IPS-18a (cell line): ENCODE results near the gene FASTKD3.

Source experiments
- H3K27ac ChIP-seq: one replicate; pipeline ENCODE4 v1.5.1; 2013; ENCODE audit warnings: low read length
- H3K27me3 ChIP-seq: one replicate; pipeline ENCODE4 v1.6.1; 2013; ENCODE audit warnings: mild to moderate bottlenecking, low read length; ENCODE audit not compliant: control insufficient read depth, insufficient read depth
- H3K36me3 ChIP-seq: one replicate; pipeline ENCODE4 v1.6.1; 2013; ENCODE audit warnings: low read depth, low read length; ENCODE audit not compliant: control insufficient read depth
- H3K4me1 ChIP-seq: one replicate; pipeline ENCODE4 v1.6.1; 2013; ENCODE audit warnings: low read depth, low read length; ENCODE audit not compliant: control insufficient read depth
- H3K4me3 ChIP-seq: one replicate; pipeline ENCODE4 v1.5.1; 2013; ENCODE audit warnings: low read length
- H3K9ac ChIP-seq: one replicate; pipeline ENCODE4 v1.6.1; 2013; ENCODE audit warnings: mild to moderate bottlenecking, low read length, moderate library complexity
- H3K9me3 ChIP-seq: one replicate; pipeline ENCODE4 v1.6.1; 2013; ENCODE audit warnings: low read depth, low read length; ENCODE audit not compliant: control insufficient read depth

FASTKD3 gene

DNA sequence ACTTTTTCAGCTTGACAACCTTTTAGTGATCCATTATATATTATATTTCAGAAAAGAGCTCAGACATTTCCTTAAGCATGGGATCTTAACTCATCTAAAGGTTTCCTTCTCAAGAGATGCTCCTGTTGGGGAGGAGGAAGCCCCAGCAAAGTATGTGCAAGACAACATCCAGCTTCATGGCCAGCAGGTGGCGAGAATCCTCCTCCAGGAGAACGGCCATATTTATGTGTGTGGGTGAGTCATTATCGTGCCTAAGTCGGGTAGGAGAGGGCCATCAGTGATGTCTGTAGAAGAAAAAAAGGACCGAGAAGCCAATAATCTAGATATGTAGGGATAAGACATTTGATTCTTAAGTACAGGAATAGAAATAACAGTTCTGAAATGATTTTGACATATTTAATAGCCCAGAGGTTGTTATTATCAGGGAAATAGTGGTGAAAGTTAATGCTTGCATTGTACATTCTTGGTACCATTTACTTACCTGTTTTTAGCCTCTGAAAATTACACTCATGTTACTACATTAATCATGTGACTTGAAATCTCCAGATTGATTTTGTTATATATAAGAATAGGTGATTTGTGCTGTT is 28.3 kb upstream of the FASTKD3 start:
- H3K27ac ChIP-seq, result no peak overlapping the region
- no peak overlapping the region for H3K4me3 ChIP-seq
- no peak overlapping the region for H3K9ac ChIP-seq
- H3K27me3 ChIP-seq, result no peaks in the 10 kb centered on the region
- no peaks in the 10 kb centered on the region for H3K9me3 ChIP-seq
- no peaks in the 10 kb centered on the region for H3K4me1 ChIP-seq
- H3K36me3 ChIP-seq, result peaks cover 90% of the 10 kb centered on the region

DNA sequence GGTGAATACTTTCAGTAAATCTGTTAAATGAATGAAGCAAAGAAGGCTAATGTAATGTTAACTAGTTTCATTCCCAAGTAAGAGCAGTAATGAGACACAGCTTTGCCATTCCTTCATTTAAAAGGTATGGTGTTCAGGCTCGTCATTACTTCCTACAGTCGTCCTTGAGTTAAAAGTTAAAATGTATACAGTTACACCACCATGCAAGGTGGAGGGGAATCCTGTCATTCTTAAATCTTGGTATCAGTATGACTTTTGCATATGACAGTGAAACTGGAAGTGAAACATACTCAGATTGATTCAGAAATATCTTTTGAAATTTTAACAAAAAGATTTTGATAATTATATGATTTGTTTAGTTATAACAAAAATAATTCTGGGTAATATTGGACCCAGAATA is 26.0 kb upstream of the FASTKD3 start:
- no peaks in the 10 kb centered on the region for H3K4me1 ChIP-seq
- no peak overlapping the region for H3K27ac ChIP-seq
- no peaks in the 10 kb centered on the region for H3K9me3 ChIP-seq
- H3K27me3 ChIP-seq, result no peaks in the 10 kb centered on the region
- H3K9ac ChIP-seq, result no peak overlapping the region
- peaks cover 88% of the 10 kb centered on the region for H3K36me3 ChIP-seq
- H3K4me3 ChIP-seq, result no peak overlapping the region

DNA sequence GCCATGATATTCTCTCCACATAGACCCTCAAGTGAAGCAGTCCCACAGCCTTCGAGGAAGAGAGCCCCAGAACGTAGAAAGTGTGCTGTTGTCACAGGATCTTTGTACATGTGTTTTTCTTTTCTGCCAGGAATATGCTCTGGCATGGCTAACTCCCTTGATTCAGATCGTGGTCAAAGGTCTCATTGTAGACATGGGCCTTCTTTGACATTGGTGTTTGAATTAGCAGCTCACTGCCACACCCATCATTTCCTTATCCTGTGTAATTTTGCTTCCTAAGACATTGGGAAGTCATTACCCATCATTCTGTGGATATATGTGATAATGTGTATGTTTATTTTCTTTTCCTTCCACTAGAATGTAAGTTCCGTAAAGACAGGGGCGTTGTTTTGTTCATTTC is 25.6 kb upstream of the FASTKD3 start:
- Histone ChIP-seq H3K27ac (no peak overlapping the region), H3K4me1 (no peaks in the 10 kb centered on the region), H3K36me3 (peaks cover 88% of the 10 kb centered on the region), H3K9me3 (no peaks in the 10 kb centered on the region), H3K27me3 (no peaks in the 10 kb centered on the region), H3K9ac (no peak overlapping the region), H3K4me3 (no peak overlapping the region)

DNA sequence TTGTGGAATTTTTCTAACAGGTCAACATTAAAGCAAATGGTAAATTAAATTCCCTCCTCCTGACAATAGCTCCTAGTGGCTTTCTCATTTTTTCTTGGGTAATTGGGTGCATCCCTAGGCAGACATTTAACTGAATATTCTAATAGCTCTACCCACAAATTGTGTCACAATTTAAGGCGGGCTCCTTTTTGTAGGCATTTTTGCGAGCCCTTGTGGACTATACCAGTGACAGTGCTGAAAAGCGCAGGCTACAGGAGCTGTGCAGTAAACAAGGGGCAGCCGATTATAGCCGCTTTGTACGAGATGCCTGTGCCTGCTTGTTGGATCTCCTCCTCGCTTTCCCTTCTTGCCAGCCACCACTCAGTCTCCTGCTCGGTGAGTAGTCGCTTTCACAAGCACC is 20.1 kb upstream of the FASTKD3 start:
- H3K4me1 ChIP-seq, result no peaks in the 10 kb centered on the region
- no peaks in the 10 kb centered on the region for H3K27me3 ChIP-seq
- H3K27ac ChIP-seq, result no peak overlapping the region
- no peak overlapping the region for H3K4me3 ChIP-seq
- no peaks in the 10 kb centered on the region for H3K9me3 ChIP-seq
- peaks cover 81% of the 10 kb centered on the region for H3K36me3 ChIP-seq
- H3K9ac ChIP-seq, result no peak overlapping the region

DNA sequence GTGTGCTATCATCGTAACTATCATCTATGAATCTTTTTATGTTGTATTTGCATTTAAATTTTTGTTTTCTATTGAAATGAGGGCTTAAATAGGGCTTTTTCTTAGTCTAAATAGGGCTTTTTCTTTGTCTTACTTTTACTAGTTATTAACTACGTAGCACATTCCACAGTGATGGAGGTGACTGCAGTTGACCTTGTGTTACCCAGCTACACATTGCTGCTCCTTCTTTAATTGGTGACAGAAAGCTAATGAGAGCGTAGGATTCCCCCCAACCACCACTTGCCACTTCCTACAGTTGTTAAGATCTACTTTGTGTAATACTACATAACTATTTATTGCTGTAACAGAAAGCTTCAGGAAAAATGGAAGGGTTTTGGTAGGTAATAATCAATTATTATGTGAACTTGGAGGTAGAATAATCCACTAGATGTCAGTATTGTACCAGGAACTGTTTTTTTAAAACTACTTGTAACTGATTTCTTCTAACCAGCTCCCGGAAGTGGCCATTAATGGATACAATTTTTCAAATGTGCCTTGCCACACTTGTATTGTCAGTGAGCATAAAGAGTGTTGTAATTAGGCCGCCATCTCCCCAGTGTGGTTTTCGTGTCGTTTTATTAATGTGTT is 18.1 kb upstream of the FASTKD3 start:
- H3K9me3 ChIP-seq, result no peaks in the 10 kb centered on the region
- H3K36me3 ChIP-seq, result peaks cover 80% of the 10 kb centered on the region
- H3K4me3 ChIP-seq, result no peak overlapping the region
- no peaks in the 10 kb centered on the region for H3K4me1 ChIP-seq
- H3K27me3 ChIP-seq, result no peaks in the 10 kb centered on the region
- H3K27ac ChIP-seq, result no peak overlapping the region
- H3K9ac ChIP-seq, result no peak overlapping the region

DNA sequence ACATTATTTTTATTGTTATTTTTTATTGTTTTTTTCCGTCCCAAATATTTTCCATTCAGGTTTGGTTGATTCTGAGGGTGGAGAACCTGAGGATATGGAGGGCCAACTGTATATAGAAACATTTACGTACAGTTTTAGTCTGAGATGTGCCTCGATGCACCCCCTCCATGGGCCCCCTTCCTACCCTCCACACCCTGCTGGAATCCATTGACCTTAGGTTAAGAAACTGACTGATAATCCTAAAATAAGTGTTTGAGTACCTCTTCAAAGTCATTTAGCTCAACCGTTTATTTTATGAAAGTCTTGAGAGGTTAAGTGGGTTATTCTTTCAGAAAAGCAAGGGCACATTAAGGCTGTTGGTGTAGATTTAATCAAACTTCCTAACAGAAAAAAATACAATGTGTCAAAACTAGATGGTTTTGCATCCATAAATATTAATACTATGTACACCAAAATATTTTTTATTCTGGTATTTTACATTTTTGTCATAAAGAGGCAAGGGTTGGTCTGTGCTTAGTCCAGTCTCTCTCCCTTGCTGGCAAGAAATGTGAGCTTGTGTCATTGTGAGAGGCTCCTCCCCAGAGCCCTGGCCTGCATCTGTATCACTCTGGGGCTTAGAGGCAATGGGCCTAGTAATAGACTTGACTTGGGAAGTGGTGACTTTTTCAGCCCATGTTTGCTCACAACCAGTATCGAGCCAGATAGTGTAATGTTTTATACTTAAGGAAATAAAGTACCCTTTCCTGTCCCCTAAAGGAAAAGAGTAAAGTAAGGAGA is 15.8 kb upstream of the FASTKD3 start:
- H3K36me3 ChIP-seq, result peaks cover 85% of the 10 kb centered on the region
- no peak overlapping the region for H3K4me3 ChIP-seq
- no peak overlapping the region for H3K9ac ChIP-seq
- H3K9me3 ChIP-seq, result no peaks in the 10 kb centered on the region
- H3K27ac ChIP-seq, result no peak overlapping the region
- no peaks in the 10 kb centered on the region for H3K4me1 ChIP-seq
- no peaks in the 10 kb centered on the region for H3K27me3 ChIP-seq

DNA sequence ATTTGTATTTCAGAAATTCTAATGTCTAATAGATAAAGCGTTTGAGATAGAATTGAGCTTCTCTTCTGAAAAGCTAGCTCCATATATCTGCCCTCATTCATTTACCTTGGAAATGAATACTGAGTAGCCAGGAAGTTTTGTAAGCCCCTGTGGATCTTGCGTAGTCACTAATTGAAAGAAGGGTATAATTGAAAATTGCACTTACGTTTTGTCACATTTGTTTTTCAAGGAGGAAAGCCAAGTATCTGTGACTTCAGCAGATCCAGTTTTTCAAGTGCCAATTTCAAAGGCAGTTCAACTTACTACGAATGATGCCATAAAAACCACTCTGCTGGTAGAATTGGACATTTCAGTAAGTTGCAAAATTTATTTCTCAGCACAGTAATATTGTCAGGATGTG is 14.1 kb upstream of the FASTKD3 start:
- Histone ChIP-seq H3K4me1 (no peaks in the 10 kb centered on the region), H3K36me3 (peaks cover 82% of the 10 kb centered on the region), H3K27me3 (no peaks in the 10 kb centered on the region), H3K9me3 (no peaks in the 10 kb centered on the region), H3K9ac (no peak overlapping the region), H3K27ac (no peak overlapping the region), H3K4me3 (no peak overlapping the region)

DNA sequence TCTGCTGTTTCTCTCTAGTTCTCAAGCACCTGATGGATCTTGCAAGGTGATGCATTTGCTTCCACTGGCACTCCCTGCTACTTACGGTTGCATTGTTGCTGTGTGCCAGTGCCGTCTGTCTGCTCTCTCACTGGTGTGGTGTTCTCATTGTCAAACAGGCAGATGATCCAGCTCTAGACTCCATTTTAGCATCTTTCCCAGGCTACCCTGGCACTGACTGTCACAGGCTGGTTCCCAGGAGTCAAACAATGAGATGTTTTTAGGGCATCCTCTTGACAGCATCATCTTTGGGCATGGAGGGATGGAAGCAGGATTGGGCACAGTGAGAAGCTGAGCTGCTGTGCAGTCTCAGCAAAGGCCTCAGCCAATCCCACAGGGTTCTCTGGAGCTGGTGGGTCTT is 13.0 kb upstream of the FASTKD3 start:
- Histone ChIP-seq H3K36me3 (peaks cover 86% of the 10 kb centered on the region), H3K9ac (no peak overlapping the region), H3K27ac (no peak overlapping the region), H3K4me1 (no peaks in the 10 kb centered on the region), H3K9me3 (no peaks in the 10 kb centered on the region), H3K4me3 (no peak overlapping the region), H3K27me3 (no peaks in the 10 kb centered on the region)

DNA sequence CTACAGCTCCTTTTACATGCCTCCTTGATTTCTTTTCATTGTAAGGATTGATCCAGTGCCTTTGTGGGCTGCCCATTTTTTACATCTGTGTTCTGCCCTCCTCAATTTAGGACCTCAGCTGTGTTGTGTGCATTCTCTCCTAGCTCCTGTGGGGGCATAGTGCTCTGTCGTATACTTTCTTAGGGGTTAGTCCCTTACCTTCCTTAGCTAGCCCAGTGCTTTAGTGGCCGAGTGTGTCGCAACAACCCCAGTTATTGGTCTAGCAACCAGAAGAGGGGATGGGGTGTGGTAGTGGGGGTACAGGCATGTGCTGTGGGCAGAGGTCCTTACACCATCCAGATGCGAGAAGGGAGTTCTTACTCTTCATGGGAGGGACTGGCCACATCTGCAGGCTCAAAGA is 12.3 kb upstream of the FASTKD3 start:
- H3K4me1 ChIP-seq, result no peaks in the 10 kb centered on the region
- peaks cover 88% of the 10 kb centered on the region for H3K36me3 ChIP-seq
- H3K27me3 ChIP-seq, result no peaks in the 10 kb centered on the region
- no peaks in the 10 kb centered on the region for H3K9me3 ChIP-seq
- H3K27ac ChIP-seq, result no peak overlapping the region
- no peak overlapping the region for H3K9ac ChIP-seq
- no peak overlapping the region for H3K4me3 ChIP-seq

DNA sequence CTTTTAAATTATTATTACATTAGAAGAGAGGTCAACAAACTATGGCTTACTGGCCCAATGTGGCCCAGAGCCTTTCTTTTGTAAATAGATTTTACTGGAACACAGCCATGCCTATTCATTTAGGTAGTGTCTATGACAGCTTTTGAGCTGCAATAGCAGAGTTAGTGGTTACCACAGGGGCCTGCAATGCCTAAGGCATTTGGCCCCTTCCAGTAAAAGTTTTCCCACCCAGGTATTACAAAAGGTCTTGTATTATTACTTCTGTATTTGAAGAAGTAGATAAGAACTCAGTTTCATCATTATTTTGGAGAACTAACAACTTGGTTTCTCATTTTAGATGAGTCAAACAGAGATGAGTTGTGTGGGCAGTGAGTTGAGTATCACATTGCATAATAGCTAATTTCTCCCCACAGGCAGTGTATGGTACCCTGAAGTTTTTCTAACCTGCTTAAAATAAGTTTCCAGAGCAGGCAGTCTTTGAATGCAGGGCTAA is 9.6 kb upstream of the FASTKD3 start:
- no peaks in the 10 kb centered on the region for H3K9me3 ChIP-seq
- no peak overlapping the region for H3K9ac ChIP-seq
- H3K27ac ChIP-seq, result no peak overlapping the region
- H3K4me3 ChIP-seq, result no peak overlapping the region
- no peaks in the 10 kb centered on the region for H3K27me3 ChIP-seq
- H3K36me3 ChIP-seq, result peaks cover 76% of the 10 kb centered on the region
- H3K4me1 ChIP-seq, result no peaks in the 10 kb centered on the region

DNA sequence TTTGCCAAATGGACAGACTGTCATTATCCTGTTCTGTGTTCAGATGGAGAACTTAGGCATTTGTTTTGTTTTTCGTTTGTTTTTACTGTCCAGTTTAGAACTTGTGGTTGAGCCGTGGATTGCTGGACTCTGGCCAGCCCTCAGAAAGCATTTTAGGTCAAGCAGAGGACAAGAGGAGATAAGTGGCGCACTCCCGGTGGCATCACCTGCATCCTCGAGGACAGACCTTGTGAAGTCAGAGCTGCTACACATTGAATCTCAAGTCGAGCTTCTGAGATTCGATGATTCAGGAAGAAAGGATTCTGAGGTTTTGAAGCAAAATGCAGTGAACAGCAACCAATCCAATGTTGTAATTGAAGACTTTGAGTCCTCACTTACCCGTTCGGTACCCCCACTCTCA is 9.0 kb upstream of the FASTKD3 start:
- Histone ChIP-seq H3K4me3 (no peak overlapping the region), H3K9me3 (no peaks in the 10 kb centered on the region), H3K9ac (no peak overlapping the region), H3K4me1 (no peaks in the 10 kb centered on the region), H3K27me3 (no peaks in the 10 kb centered on the region), H3K27ac (no peak overlapping the region), H3K36me3 (peaks cover 75% of the 10 kb centered on the region)
